Panc1 (cell line): ENCODE results near the gene WWOX. TPM values are rescaled to one million over a fixed set of nuclear protein-coding genes. Genes with fewer than 3 reads are reported as not detected.

Source experiments
- ATAC-seq: fragments of 200-7000 bp; cut with Tn5 transposase; 2 replicates; pipeline ENCODE4 v1.9.1; 2020; ENCODE audit warnings: mild to moderate bottlenecking, moderate library complexity
- BruUV-seq: library from RNA; stranded (reverse); fragments of 400-500 nt; replicated peaks from 2 replicates; lab custom pipeline; 2021; lab: Mats Ljungman, UMichigan
- CTCF ChIA-PET: fragments of 300-600 bp; sonication (Branson Sonifier 250); formaldehyde crosslinking; loops from one replicate; lab custom pipeline; 2022; ENCODE audit warnings: antibody characterized with exemption; lab: Charles Lee
- POLR2A ChIA-PET: fragments of 300-600 bp; sonication (Branson Sonifier 250); formaldehyde crosslinking; loops from one replicate; lab custom pipeline; 2022; ENCODE audit warnings: antibody characterized with exemption; lab: Charles Lee
- DNase-seq: peaks from one replicate; pipeline ENCODE4 v3.0.0-alpha.2; 2010; ENCODE audit warnings: low read depth, low spot score
- H3K27ac ChIP-seq: 2 replicates; pipeline ENCODE4 v1.5.1; 2011; ENCODE audit warnings: mild to moderate bottlenecking, low read length, inconsistent platforms
- H3K27me3 ChIP-seq: fragments of 200-500 bp; sonication (Bioruptor generic); 2 replicates; pipeline ENCODE4 v1.6.0; 2014; ENCODE audit warnings: low read length, inconsistent platforms; ENCODE audit not compliant: control insufficient read depth, insufficient read depth
- H3K36me3 ChIP-seq: fragments of 200-500 bp; sonication (Bioruptor generic); 2 replicates; pipeline ENCODE4 v1.5.1; 2014; ENCODE audit warnings: inconsistent platforms, mild to moderate bottlenecking, low read length, moderate library complexity; ENCODE audit not compliant: control insufficient read depth, insufficient read depth
- H3K4me1 ChIP-seq: 2 replicates; pipeline ENCODE4 v1.5.1; 2011; ENCODE audit warnings: inconsistent platforms, mild to moderate bottlenecking, low read length, moderate library complexity; ENCODE audit not compliant: control insufficient read depth, insufficient read depth
- H3K4me3 ChIP-seq, 2 experiments: 2 replicates each; pipeline ENCODE4 v1.5.1; 2011 to 2012; ENCODE audit warnings: low read depth in 2 of 2, low read length in 2 of 2, mild to moderate bottlenecking in 2 of 2, inconsistent platforms in 1 of 2, moderate library complexity in 1 of 2
- H3K9me3 ChIP-seq: fragments of 200-500 bp; sonication (Bioruptor generic); 2 replicates; pipeline ENCODE4 v1.5.1; 2014; ENCODE audit warnings: low read depth, mild to moderate bottlenecking, inconsistent platforms, low read length, moderate library complexity; ENCODE audit not compliant: control insufficient read depth, insufficient read depth
- POLR2AphosphoS5 ChIP-seq: IDR thresholded peaks from 2 replicates; pipeline ENCODE4 v1.6.1; 2012; ENCODE audit warnings: mild to moderate bottlenecking, low read depth, low read length, moderate library complexity
- SIN3A ChIP-seq: IDR thresholded peaks from 2 replicates; pipeline ENCODE4 v1.6.1; 2012; ENCODE audit warnings: low read depth, mild to moderate bottlenecking, low read length, moderate library complexity, borderline replicate concordance; ENCODE audit not compliant: insufficient read depth
- TCF7L2 ChIP-seq: IDR thresholded peaks from 2 replicates; pipeline ENCODE4 v1.6.1; 2011; ENCODE audit warnings: mild to moderate bottlenecking, low read depth, low read length, inconsistent platforms
- in situ Hi-C: cut with HindIII; loops from 2 replicates; pipeline ENCODE4 v1.10.0; 2016; ENCODE audit warnings: low sequenced_read_pairs, low pct_unique_long_range_greater_than_20kb
- intact Hi-C: fragments of 100-400 bp; cut with micrococcal nuclease; formaldehyde crosslinking; loops from one replicate; pipeline ENCODE4 v1.10.0; 2022; ENCODE audit not compliant: unreplicated experiment
- total RNA-seq: library from RNA; stranded (reverse); gene quantifications from one replicate; pipeline ENCODE4 v1.2.1, GENCODE V29; 2021; ENCODE audit not compliant: unreplicated experiment
- TF ChIP-seq, protein P1 (sequence below): fragments of 450-650 bp; IDR thresholded peaks from 2 replicates; pipeline ENCODE4 v1.5.1; 2017; ENCODE audit warnings: mild to moderate bottlenecking
- TF ChIP-seq, protein P2 (sequence below), 2 experiments: IDR thresholded peaks; 2 replicates each; pipeline ENCODE4 v1.6.1; 2011 to 2012; ENCODE audit warnings: low read depth in 2 of 2, control low read depth in 1 of 2, low read length in 1 of 2, mild to moderate bottlenecking in 1 of 2, moderate library complexity in 1 of 2; ENCODE audit not compliant: insufficient read depth in 1 of 2

WWOX gene
- total RNA-seq, 1 experiment from 2014 or later: 12.5 TPM

DNA sequence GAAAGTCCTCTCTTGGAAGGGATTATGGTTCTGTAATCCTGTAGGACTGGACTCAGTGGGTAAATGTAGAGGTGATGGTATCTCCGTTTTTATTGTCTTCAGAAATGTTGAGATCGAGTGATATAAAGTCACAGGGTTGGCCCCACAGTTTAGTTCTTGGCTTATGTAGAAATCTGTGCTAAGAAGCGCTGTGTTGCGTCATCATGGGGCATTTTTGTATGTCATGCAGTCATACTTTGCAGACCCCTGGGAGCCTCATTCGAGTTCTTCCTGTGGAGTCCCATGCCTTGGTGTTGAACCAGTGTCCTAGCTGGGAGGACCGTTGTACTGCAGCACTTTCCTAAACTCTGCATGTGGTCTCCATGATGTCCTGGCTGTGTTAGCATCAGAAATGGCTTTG, 881.4 kb downstream of the WWOX start:
- Histone ChIP-seq H3K9me3 (no peaks in the 10 kb centered on the region), H3K27ac (no peak overlapping the region), H3K4me3 (no peak overlapping the region), H3K27me3 (no peaks in the 10 kb centered on the region), H3K4me1 (no peaks in the 10 kb centered on the region), H3K36me3 (no peaks in the 10 kb centered on the region)
- DNase-seq: no peak
- intact Hi-C loops: no loop called here
- in situ Hi-C loops: no loop called here
- no peak for ATAC-seq
- BruUV-seq: no TSS peak
- POLR2A ChIA-PET: no interaction called here
- CTCF ChIA-PET: no interaction called here
- TF ChIP-seq, protein P1, sequence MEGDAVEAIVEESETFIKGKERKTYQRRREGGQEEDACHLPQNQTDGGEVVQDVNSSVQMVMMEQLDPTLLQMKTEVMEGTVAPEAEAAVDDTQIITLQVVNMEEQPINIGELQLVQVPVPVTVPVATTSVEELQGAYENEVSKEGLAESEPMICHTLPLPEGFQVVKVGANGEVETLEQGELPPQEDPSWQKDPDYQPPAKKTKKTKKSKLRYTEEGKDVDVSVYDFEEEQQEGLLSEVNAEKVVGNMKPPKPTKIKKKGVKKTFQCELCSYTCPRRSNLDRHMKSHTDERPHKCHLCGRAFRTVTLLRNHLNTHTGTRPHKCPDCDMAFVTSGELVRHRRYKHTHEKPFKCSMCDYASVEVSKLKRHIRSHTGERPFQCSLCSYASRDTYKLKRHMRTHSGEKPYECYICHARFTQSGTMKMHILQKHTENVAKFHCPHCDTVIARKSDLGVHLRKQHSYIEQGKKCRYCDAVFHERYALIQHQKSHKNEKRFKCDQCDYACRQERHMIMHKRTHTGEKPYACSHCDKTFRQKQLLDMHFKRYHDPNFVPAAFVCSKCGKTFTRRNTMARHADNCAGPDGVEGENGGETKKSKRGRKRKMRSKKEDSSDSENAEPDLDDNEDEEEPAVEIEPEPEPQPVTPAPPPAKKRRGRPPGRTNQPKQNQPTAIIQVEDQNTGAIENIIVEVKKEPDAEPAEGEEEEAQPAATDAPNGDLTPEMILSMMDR: no peak
- TF ChIP-seq, protein P2, sequence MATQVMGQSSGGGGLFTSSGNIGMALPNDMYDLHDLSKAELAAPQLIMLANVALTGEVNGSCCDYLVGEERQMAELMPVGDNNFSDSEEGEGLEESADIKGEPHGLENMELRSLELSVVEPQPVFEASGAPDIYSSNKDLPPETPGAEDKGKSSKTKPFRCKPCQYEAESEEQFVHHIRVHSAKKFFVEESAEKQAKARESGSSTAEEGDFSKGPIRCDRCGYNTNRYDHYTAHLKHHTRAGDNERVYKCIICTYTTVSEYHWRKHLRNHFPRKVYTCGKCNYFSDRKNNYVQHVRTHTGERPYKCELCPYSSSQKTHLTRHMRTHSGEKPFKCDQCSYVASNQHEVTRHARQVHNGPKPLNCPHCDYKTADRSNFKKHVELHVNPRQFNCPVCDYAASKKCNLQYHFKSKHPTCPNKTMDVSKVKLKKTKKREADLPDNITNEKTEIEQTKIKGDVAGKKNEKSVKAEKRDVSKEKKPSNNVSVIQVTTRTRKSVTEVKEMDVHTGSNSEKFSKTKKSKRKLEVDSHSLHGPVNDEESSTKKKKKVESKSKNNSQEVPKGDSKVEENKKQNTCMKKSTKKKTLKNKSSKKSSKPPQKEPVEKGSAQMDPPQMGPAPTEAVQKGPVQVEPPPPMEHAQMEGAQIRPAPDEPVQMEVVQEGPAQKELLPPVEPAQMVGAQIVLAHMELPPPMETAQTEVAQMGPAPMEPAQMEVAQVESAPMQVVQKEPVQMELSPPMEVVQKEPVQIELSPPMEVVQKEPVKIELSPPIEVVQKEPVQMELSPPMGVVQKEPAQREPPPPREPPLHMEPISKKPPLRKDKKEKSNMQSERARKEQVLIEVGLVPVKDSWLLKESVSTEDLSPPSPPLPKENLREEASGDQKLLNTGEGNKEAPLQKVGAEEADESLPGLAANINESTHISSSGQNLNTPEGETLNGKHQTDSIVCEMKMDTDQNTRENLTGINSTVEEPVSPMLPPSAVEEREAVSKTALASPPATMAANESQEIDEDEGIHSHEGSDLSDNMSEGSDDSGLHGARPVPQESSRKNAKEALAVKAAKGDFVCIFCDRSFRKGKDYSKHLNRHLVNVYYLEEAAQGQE (IDR thresholded peaks at IDR 0.05; ENCODE audit: insufficient read depth in 1 of 2, low read depth in 2 of 2, low read length in 1 of 2): no peak
- TF ChIP-seq POLR2AphosphoS5: no peak

DNA sequence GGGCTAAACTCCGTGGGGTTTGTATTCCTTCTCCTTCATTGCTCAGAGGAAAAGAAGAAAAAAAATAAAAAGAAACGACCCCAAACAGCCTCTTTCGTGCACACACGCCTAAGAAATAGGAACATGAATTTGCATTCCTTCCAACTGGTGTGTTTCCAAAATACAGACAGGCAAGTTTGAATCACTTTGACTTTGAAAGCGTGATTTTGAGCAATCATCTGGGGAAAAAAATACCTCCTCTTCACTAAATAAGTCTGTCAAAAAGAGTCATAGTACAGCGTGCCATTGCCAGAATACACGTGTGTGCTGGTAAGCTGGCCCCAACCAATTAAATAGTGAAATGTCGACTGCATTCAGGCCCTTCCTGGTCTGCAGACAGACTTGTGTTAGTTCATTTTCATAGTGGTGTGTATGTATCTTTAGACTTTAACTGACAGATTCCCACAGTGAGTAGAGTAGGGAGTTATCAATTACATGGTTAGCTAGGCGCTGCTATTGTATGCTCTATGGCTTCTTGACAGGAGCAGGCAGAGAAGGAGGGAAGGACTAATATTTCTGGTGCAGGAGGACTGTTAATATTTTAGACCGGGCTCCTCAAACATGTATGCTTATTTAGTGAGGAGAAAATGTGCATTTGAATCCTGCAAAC, 882.8 kb downstream of the WWOX start:
- CTCF ChIA-PET: no interaction called here
- no TSS peak for BruUV-seq

More for the DNA sequence above, 882.8 kb downstream of the WWOX start:
- Histone ChIP-seq H3K27ac (no peak overlapping the region), H3K27me3 (no peaks in the 10 kb centered on the region), H3K4me3 (no peak overlapping the region), H3K36me3 (no peaks in the 10 kb centered on the region), H3K4me1 (no peaks in the 10 kb centered on the region), H3K9me3 (no peaks in the 10 kb centered on the region)
- in situ Hi-C loops: no loop called here
- intact Hi-C loops: no loop called here
- TF ChIP-seq SIN3A (no peak), TCF7L2 (no peak), POLR2AphosphoS5 (no peak)
- TF ChIP-seq, protein P2 (IDR thresholded peaks at IDR 0.05; ENCODE audit: insufficient read depth in 1 of 2, low read depth in 2 of 2, low read length in 1 of 2): no peak
- TF ChIP-seq, protein P1: no peak
- POLR2A ChIA-PET: no interaction called here
- DNase-seq (no peak), ATAC-seq (no peak)
